Smooth muscle cell (in vitro differentiated cells): ENCODE results near the gene MAGI3. TPM values are rescaled to one million over a fixed set of nuclear protein-coding genes. Genes with fewer than 3 reads are reported as not detected.
"Not testable (repeated sequence)": the region's sequence is repeated elsewhere in the genome, so short reads cannot be mapped to it uniquely, and the experiment has no call there.

Experiments
- DNase-seq: peaks from one replicate; lab custom pipeline; 2025; ENCODE audit not compliant: unreplicated experiment; lab: John Stamatoyannopoulos, UW
- H2AFZ ChIP-seq: fragments of 200-600 bp; sonication (generic); 2 replicates; pipeline ENCODE4 v1.6.0; 2016; ENCODE audit warnings: antibody characterized with exemption, low read depth, mild to moderate bottlenecking
- H3F3A ChIP-seq: fragments of 200-600 bp; sonication (generic); 2 replicates; pipeline ENCODE4 v1.6.0; 2017; ENCODE audit warnings: antibody characterized with exemption, low read depth
- H3K27ac ChIP-seq: fragments of 200-600 bp; sonication (generic); 2 replicates; pipeline ENCODE4 v1.5.1; 2016; ENCODE audit warnings: low read depth, mild to moderate bottlenecking
- H3K27me3 ChIP-seq: fragments of 200-600 bp; sonication (generic); 2 replicates; pipeline ENCODE4 v1.6.1; 2016; ENCODE audit warnings: low read depth, mild to moderate bottlenecking
- H3K36me3 ChIP-seq: fragments of 200-600 bp; sonication (generic); 2 replicates; pipeline ENCODE4 v1.5.1; 2016; ENCODE audit warnings: low read depth
- H3K4me1 ChIP-seq: fragments of 200-600 bp; sonication (generic); 2 replicates; pipeline ENCODE4 v1.5.1; 2016; ENCODE audit warnings: low read depth
- H3K4me2 ChIP-seq: fragments of 200-600 bp; sonication (generic); 2 replicates; pipeline ENCODE4 v1.6.0; 2016; ENCODE audit warnings: mild to moderate bottlenecking
- H3K4me3 ChIP-seq: fragments of 200-600 bp; sonication (generic); 2 replicates; pipeline ENCODE4 v1.5.1; 2016; ENCODE audit warnings: mild to moderate bottlenecking
- H3K79me2 ChIP-seq: fragments of 200-600 bp; sonication (generic); 2 replicates; pipeline ENCODE4 v1.6.0; 2016; ENCODE audit warnings: low read depth, mild to moderate bottlenecking
- H3K9ac ChIP-seq: fragments of 200-600 bp; sonication (generic); 2 replicates; pipeline ENCODE4 v1.6.0; 2016; ENCODE audit warnings: low read depth
- H3K9me3 ChIP-seq: fragments of 200-600 bp; sonication (generic); replicated peaks from 2 replicates; pipeline ENCODE4 v1.5.1; 2016; ENCODE audit warnings: low read depth
- H4K20me1 ChIP-seq: fragments of 200-600 bp; sonication (generic); 2 replicates; pipeline ENCODE4 v1.6.0; 2016; ENCODE audit warnings: low read depth
- WGBS: methylation state at CpG from one replicate; pipeline ENCODE4 v1.1.7; 2016; ENCODE audit warnings: low lambda C conversion rate; 5-methylcytosine and 5-hydroxymethylcytosine counted together
- polyA plus RNA-seq: library from polyadenylated mRNA; unstranded; fragments of >200 nt; fragmentation: Nextera tagmentation; extraction: Ambion mirVana; gene quantifications from 2 replicates; pipeline ENCODE4 v1.2.1, GENCODE V29; 2016
- total RNA-seq: library from RNA; depleted of rRNA; stranded (reverse); fragments of >200 nt; gene quantifications from 2 replicates; pipeline ENCODE4 v1.2.3, GENCODE V29; 2014
- TF ChIP-seq, protein P1 (sequence below): fragments of 200-600 bp; sonication (generic); IDR thresholded peaks from 2 replicates; pipeline ENCODE4 v1.5.1; 2017; ENCODE audit warnings: borderline replicate concordance, mild to moderate bottlenecking, antibody characterized with exemption; ENCODE audit not compliant: insufficient read depth, poor library complexity, severe bottlenecking

Gene MAGI3
- total and polyA plus RNA-seq, 2 experiments from 2014 or later = 10.9 to 19.1 TPM

DNA sequence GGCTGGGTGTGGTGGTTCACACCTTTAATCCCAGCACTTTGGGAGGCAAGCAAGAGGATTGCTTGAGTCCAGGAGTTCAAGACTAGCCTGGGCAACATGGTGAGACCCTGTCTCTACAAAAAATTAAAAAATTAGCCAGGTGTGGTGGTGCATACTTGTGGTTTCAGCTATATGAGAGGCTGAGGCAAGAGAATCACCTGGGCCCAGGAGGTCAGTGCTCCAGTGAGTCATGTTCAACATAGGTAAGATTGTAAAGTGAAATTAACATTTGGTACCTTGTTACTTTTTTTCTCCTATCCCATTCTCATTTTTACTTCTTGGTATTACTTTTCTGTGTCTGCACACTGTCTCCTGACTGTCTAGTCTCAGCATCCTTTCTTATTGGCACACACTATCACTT is 19.0 kb downstream of the MAGI3 start:
- no peaks in the 10 kb centered on the region for H3F3A ChIP-seq
- H3K9ac ChIP-seq = no peak overlapping the region
- H4K20me1 ChIP-seq = peaks cover 22% of the 10 kb centered on the region
- no peaks in the 10 kb centered on the region for H3K4me1 ChIP-seq
- H3K4me2 ChIP-seq = no peak overlapping the region
- no peak for DNase-seq
- no peaks in the 10 kb centered on the region for H3K9me3 ChIP-seq
- no peaks in the 10 kb centered on the region for H3K27me3 ChIP-seq
- H3K27ac ChIP-seq = no peak overlapping the region
- no peaks in the 10 kb centered on the region for H3K36me3 ChIP-seq
- peaks cover 84% of the 10 kb centered on the region for H3K79me2 ChIP-seq
- H3K4me3 ChIP-seq = no peak overlapping the region
- TF ChIP-seq, protein P1, sequence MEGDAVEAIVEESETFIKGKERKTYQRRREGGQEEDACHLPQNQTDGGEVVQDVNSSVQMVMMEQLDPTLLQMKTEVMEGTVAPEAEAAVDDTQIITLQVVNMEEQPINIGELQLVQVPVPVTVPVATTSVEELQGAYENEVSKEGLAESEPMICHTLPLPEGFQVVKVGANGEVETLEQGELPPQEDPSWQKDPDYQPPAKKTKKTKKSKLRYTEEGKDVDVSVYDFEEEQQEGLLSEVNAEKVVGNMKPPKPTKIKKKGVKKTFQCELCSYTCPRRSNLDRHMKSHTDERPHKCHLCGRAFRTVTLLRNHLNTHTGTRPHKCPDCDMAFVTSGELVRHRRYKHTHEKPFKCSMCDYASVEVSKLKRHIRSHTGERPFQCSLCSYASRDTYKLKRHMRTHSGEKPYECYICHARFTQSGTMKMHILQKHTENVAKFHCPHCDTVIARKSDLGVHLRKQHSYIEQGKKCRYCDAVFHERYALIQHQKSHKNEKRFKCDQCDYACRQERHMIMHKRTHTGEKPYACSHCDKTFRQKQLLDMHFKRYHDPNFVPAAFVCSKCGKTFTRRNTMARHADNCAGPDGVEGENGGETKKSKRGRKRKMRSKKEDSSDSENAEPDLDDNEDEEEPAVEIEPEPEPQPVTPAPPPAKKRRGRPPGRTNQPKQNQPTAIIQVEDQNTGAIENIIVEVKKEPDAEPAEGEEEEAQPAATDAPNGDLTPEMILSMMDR = no peak
- no peak overlapping the region for H2AFZ ChIP-seq

GRCh38 chr1:113412020-113412419 is 21.7 kb downstream of the MAGI3 start:
- WGBS = 97% methylated on average over 4 of the region's 4 CpGs
- not testable (repeated sequence) for H3K9me3 ChIP-seq, H3K4me2 ChIP-seq, DNase-seq, H2AFZ ChIP-seq, H3K36me3 ChIP-seq, H3K27me3 ChIP-seq, H3K4me1 ChIP-seq, H3K4me3 ChIP-seq, H3K9ac ChIP-seq, H3F3A ChIP-seq, H3K27ac ChIP-seq
- Histone ChIP-seq H3K79me2 (peaks cover 74% of the 10 kb centered on the region), H4K20me1 (peaks cover 33% of the 10 kb centered on the region)

DNA sequence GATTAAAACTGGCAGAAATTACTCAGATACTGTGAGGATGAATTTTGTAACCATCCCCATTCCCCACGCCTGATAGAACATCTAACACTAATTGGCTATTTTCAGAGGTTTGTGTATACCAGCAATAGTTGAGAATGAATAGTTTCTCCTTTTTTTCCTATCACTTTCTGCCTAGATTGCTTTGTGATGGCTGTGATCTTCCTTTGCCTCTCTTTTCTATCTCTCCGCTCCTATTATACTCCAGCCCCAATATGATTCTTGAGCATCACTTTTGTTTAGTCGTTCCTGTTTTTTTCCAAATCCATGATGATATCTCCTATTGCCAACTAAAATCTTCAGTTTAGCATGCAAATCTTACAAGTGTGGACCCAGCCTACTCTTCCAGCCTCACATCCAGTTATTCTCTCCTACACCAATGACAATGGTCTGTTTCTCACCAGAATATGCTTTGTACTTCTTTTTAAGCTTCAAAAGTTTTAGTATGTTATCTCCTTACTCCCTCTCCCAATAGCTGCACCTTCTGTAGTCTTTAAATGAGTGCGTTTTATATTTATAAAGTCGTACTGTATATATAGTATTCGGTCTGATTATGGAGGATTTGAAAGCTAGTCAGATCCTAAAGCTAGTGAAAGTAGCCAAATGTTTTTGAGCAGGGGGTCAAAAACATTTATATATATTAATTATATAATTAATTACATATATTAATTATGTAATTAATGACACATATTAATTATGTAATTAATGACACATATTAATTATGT is 25.2 kb downstream of the MAGI3 start:
- TF ChIP-seq, protein P1 = no peak
- Histone ChIP-seq H3K36me3 (no peaks in the 10 kb centered on the region), H3K9ac (no peak overlapping the region), H2AFZ (no peak overlapping the region), H3F3A (peaks cover 15% of the 10 kb centered on the region), H4K20me1 (peaks cover 42% of the 10 kb centered on the region), H3K4me1 (no peaks in the 10 kb centered on the region), H3K79me2 (peaks cover 73% of the 10 kb centered on the region), H3K27ac (no peak overlapping the region), H3K27me3 (no peaks in the 10 kb centered on the region), H3K9me3 (no peaks in the 10 kb centered on the region), H3K4me2 (no peak overlapping the region), H3K4me3 (no peak overlapping the region)
- no peak for DNase-seq
- WGBS = 88% methylated on average over 6 of the region's 6 CpGs

DNA sequence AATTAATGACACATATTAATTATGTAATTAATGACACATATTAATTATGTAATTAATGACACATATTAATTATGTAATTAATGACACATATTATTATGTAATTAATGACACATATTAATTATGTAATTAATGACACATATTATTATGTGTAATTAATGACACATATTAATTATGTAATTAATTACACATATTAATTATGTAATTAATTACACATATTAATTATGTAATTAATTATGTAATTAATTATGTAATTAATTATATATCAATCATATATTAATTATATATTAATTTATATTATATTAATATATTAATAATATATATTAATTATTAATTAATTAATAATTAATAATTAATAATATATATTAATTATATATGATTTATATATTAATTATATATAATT is 25.8 kb downstream of the MAGI3 start:
- not testable (repeated sequence) for H2AFZ ChIP-seq, H3K9me3 ChIP-seq, H3K27me3 ChIP-seq, H3K9ac ChIP-seq, H3K27ac ChIP-seq, DNase-seq, H3K4me2 ChIP-seq, H3K4me3 ChIP-seq, H3K36me3 ChIP-seq, H3K4me1 ChIP-seq
- H4K20me1 ChIP-seq = peaks cover 45% of the 10 kb centered on the region
- peaks cover 75% of the 10 kb centered on the region for H3K79me2 ChIP-seq
- H3F3A ChIP-seq = peaks cover 15% of the 10 kb centered on the region
